Left ventricle myocardium superior (tissue), 1 donor: ENCODE results near the gene NFIA. TPM values are rescaled to one million over a fixed set of nuclear protein-coding genes. Genes with fewer than 3 reads are reported as not detected.

Experiments
- ATAC-seq: fragments of 200-7000 bp; cut with Tn5 transposase; one replicate; pipeline ENCODE4 v1.9.1; 2020; ENCODE audit warnings: mild to moderate bottlenecking, moderate library complexity
- DNase-seq: peaks from one replicate; pipeline ENCODE4 v3.0.0-alpha.2; 2020
- intact Hi-C: fragments of 100-400 bp; cut with micrococcal nuclease; formaldehyde crosslinking; loops from one replicate; pipeline ENCODE4 v1.11.0; 2022
- total RNA-seq: library from RNA; stranded (reverse); fragmentation: NEBNext Ultra II Directional; extraction: Animal tissue kit (Norgen Biotek cat#: 25700); gene quantifications from one replicate; pipeline ENCODE4 v1.2.1, GENCODE V29; 2021
- donor health status: DM: no; HTN: yes; CAD: no; lungs with severe emphysema.

NFIA gene
- total RNA-seq, 1 donor from 2014 or later: 102 TPM

GRCh38 chr1:61079898-61080336 lies 2.4 kb upstream of the NFIA start:
- DNase-seq (peak; percentile 90), ATAC-seq (peak; percentile 66)
- intact Hi-C loops: loop anchor here (10.0 kb wide), 1 partner anchor 255 kb away; no protein-coding TSS in a partner anchor

DNA sequence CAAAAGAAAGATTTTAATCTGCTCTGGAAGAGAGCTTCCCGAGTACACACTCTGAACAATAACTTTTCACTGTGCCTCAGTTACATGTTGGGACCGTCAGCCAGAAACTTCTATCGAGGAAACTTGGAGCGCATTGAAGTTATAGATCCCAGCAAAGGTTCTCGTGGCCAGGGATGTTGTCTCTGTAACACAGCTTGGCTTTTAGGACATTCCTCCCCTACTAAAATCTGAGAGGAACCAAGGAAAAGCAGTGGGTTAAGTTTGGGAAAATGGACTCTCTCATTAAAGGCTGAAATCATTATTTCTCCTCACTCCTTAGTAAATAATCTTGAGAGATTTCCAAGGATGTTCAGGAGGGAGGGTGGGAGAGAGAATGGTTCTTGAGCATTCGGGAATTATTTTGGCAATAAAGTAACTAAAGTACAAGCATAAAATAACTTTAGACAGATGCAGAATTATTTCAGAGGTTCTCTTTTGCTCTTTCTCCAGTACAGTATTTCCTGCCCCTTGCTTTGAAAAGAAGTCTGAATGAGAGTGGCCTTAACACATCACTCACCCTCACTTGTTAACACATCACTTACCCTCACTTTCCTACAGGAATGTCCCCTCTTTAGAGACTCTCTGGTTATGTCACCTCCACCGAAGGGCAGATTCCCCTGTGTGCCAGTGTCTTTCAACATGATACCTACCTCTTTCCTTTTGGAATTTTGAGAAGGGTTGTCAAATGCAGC lies 1.8 kb upstream of the NFIA start:
- no peak for ATAC-seq
- no peak for DNase-seq
- intact Hi-C loops: loop anchor here (10.0 kb wide), 1 partner anchor 254 kb away; no protein-coding TSS in a partner anchor

DNA sequence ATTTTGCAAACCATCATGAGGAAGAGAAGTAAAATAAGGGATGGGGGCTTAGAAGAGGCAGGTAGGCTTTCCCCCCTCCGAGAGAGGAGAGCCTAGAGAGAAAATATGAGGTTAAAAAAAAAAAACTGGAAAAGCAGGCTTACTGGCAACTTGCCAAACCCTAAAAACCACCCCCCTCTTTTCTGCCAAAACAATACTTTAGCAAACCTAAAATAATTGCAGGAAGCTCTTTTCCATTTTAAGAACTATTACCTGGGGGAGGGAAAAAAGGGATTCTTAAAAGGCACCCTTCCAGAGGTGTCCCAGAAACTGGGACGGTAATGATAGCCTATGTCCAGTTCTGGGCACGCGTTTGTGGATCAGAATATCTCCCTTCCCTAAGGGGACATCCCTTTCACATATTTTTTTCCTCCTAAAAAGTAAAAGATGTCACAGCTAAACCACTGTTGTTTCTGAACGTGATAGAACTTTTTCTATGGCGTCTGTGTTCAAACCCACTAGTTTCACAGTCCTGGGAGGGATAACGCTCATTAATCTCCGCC lies 1.1 kb upstream of the NFIA start:
- no peak for DNase-seq
- no peak for ATAC-seq
- intact Hi-C loops: loop anchor here (10.0 kb wide), 1 partner anchor 254 kb away; no protein-coding TSS in a partner anchor

- DNase-seq (peak; percentile 63), ATAC-seq (peak; percentile 1)
- intact Hi-C loops: loop anchor here (10.0 kb wide), 1 partner anchor 253 kb away; no protein-coding TSS in a partner anchor
These were observed 563 bp upstream of the NFIA start for GRCh38 chr1:61081686-61082310.

DNA sequence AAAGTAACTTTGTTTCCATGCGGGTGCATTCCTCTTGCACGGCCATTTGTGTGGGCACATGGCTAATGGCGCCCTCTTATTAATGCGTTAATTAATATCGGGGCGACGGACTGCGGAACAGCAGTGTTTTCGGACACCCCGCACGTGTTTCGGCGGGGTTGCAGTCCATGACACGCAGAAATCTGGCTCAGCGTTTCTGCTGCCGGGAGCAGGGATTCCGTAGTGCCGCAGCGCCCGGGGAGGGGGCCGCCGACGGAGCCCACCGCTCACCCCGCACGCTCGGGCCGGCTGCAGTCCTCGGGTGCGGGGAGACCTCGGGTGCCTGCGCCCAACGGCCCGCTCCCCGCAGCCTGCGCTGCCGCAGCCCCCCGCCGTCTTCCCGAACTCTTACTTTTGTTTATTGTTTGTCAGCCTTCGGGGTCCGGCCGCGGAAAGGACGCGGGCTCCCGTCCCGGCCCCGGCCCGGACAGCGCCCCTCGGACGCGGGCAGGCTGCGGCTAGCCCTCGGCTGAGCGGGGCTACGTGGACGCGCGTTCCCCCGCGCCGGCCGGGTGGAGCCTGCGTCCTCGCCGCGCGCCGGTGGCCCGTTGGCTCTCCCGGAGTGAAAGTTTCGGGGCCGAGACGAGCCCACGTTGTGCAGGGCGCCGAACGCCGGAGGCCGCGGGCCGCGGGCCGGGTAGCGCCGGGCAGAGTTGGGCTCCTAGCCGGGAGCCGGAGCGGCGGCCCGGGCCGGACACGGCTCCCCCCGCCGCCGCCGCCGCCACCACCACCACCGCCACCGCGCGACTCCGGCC lies 849 bp downstream of the NFIA start:
- intact Hi-C loops: loop anchor here (10.0 kb wide), 1 partner anchor 252 kb away; no protein-coding TSS in a partner anchor
- peak; percentile 63 for DNase-seq

GRCh38 chr1:61083807-61084440 lies 1.6 kb downstream of the NFIA start:
- intact Hi-C loops: loop anchor here (10.0 kb wide), 1 partner anchor 251 kb away; no protein-coding TSS in a partner anchor
- no peak for DNase-seq

More for the DNA sequence above, 849 bp downstream of the NFIA start:
- peak; percentile 33 for ATAC-seq

GRCh38 chr1:61084491-61085031 lies 2.2 kb downstream of the NFIA start:
- intact Hi-C loops: loop anchor here (10.0 kb wide), 1 partner anchor 250 kb away; no protein-coding TSS in a partner anchor

More at GRCh38 chr1:61083807-61084440, 1.6 kb downstream of the NFIA start:
- ATAC-seq: no peak

GRCh38 chr1:61085206-61085982 lies 3.0 kb downstream of the NFIA start:
- ATAC-seq (no peak), DNase-seq (no peak)
- intact Hi-C loops: loop anchor here (10.0 kb wide), 1 partner anchor 249 kb away; no protein-coding TSS in a partner anchor

More at GRCh38 chr1:61084491-61085031, 2.2 kb downstream of the NFIA start:
- DNase-seq (no peak), ATAC-seq (no peak)

DNA sequence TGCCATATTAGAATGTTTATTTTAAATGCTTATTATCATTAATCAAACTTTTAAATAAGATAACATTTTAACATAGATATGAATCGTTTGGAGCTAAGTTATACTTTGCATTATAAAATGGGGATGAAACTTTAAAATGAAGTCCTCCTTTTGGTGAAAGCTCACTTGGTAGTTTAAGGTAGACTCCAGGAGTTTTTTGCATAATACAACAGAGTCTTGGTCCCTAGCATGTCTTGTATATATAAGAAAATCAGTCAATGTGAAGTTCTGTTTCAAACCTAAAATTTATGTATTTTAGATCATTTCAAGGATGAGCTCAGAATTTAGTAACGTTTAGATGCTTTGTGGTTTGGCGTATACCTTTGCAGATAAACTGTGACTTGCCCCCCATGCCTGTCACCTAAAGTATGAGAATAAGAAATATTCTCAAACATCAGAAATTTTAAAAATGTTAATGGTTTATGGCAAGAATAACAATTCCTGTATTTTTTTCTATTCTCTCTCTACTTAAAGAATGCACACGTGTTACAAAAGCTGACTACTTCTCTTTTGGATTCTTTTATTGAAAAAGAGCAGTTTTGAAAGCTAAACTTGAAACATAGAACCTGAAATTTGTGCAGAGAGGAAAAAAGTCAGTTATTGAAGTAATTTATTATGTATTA lies 3.8 kb downstream of the NFIA start:
- DNase-seq (no peak), ATAC-seq (no peak)
- intact Hi-C loops: loop anchor here (10.0 kb wide), 1 partner anchor 249 kb away; no protein-coding TSS in a partner anchor

GRCh38 chr1:61087571-61087970 lies 5.2 kb downstream of the NFIA start:
- DNase-seq (peak; percentile 50), ATAC-seq (peak; percentile 26)
- intact Hi-C loops: loop anchor here (10.0 kb wide), 1 partner anchor 247 kb away; no protein-coding TSS in a partner anchor

DNA sequence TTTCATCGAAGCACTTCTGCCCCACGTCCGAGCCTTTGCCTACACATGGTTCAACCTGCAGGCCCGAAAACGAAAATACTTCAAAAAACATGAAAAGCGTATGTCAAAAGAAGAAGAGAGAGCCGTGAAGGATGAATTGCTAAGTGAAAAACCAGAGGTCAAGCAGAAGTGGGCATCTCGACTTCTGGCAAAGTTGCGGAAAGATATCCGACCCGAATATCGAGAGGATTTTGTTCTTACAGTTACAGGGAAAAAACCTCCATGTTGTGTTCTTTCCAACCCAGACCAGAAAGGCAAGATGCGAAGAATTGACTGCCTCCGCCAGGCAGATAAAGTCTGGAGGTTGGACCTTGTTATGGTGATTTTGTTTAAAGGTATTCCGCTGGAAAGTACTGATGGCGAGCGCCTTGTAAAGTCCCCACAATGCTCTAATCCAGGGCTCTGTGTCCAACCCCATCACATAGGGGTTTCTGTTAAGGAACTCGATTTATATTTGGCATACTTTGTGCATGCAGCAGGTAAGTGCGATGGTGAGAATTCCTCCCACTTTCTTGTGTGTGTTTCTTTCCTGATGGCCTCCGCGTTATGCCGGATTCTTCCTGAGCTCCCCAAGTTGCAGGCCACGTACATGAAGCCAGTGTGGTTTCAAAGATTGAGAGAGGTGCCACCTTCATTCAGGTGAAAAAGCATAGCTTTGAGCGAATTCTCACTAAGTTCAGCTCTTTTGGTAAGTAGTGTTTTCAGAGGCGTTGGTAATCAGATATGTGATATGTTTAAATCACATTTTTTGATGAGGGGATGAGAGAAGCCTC lies 6.0 kb downstream of the NFIA start:
- DNase-seq: no peak
- intact Hi-C loops: loop anchor here (10.0 kb wide), 1 partner anchor 246 kb away; no protein-coding TSS in a partner anchor
- ATAC-seq: no peak

GRCh38 chr1:61089338-61089737 lies 7.0 kb downstream of the NFIA start:
- intact Hi-C loops: loop anchor here (10.0 kb wide), 1 partner anchor 245 kb away; no protein-coding TSS in a partner anchor
- DNase-seq: no peak
- no peak for ATAC-seq

- no peak for ATAC-seq
- no peak for DNase-seq
- intact Hi-C loops: loop anchor here (10.0 kb wide), 2 partner anchors 85 to 245 kb away; no protein-coding TSS in a partner anchor
These were observed 7.4 kb downstream of the NFIA start for GRCh38 chr1:61089741-61090140.

DNA sequence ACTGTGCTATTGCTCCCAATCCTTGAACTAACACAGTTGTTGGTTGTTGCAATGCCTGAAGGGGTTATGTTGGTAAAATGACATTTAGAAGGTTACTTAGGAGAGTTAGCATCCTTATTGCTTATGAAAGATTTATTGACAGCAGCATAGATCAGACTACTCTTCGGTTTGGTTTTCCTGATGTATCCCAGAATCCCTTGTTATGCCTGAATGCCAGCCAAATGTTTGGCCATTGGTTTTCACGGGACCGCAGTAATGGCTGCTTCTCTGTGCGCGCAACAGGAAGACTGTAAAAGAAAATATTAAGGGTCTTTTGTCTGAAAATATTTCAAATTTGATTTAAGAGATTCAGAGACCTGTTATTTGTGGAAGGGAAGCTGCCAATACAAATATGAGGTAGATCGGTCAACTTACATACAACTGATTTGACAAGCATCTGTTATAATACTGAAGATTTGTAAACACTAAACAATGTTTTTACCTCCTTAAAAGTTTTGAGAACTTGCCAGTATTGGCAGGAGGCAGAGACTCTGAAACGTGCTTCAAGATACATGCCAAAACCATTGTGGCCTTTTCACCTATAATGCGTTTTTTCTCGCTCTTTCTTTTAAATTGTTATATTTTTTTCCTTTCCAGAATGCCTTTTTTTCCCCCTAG lies 8.3 kb downstream of the NFIA start:
- DNase-seq (no peak), ATAC-seq (no peak)

GRCh38 chr1:61091455-61091854 lies 9.1 kb downstream of the NFIA start:
- ATAC-seq (no peak), DNase-seq (no peak)
- intact Hi-C loops: loop anchor here (10.0 kb wide), 1 partner anchor 83 kb away; no protein-coding TSS in a partner anchor

More for the DNA sequence above, 8.3 kb downstream of the NFIA start:
- intact Hi-C loops: loop anchor here (10.0 kb wide), 1 partner anchor 84 kb away; no protein-coding TSS in a partner anchor
